T follicular helper cell (primary cell): Measurements from ENCODE around the gene FBN2.
"Not testable (repeated sequence)": the region's sequence is repeated elsewhere in the genome, so short reads cannot be mapped to it uniquely, and the experiment has no call there.

Experiments used
- DNase-seq: peaks from one replicate; pipeline ENCODE4 v3.0.0-alpha.2; 2020; ENCODE audit warnings: low read depth

FBN2 gene

GRCh38 chr5:128424646-128425045 lies 113.4 kb downstream of the FBN2 start:
- DNase-seq, result no peak

- DNase-seq, result no peak
Measured at GRCh38 chr5:128422612-128423011, 115.4 kb downstream of the FBN2 start.

DNA sequence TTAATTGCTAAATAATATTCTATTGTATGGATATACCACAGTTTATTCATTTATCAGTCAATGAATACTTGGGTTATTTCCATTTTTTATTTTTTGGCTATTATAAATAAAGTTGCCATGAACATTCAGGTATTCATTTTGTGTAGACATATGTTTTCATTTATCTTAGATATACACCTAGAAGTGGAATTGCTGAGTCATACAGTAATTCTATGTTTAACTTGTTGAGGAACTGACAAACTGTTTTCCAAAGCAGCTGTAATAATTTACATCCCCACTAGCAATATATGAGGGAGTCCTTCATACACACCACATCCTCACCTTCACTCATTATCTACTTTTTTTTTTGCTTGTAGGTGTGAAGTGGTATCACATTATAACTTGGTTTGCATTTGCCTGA lies 123.6 kb downstream of the FBN2 start:
- no peak for DNase-seq

DNA sequence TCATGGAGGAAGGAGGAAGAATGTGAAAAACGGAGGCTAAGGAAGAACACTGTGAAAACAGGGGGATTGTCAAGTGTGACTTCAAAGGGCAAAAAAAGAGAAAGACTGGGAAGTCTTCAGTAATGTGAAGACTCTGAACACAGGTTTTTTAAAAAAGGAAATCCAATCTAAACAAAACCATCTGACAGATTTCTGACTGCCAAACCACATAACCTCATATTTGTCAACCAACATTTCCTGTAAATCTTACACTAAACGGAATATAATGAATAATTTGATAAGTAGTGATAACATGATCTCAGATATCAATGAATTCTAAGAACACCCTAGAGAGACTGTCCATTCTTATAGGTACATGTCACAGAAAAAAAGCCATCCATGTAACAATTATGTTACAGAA lies 124.7 kb downstream of the FBN2 start:
- no peak for DNase-seq

DNA sequence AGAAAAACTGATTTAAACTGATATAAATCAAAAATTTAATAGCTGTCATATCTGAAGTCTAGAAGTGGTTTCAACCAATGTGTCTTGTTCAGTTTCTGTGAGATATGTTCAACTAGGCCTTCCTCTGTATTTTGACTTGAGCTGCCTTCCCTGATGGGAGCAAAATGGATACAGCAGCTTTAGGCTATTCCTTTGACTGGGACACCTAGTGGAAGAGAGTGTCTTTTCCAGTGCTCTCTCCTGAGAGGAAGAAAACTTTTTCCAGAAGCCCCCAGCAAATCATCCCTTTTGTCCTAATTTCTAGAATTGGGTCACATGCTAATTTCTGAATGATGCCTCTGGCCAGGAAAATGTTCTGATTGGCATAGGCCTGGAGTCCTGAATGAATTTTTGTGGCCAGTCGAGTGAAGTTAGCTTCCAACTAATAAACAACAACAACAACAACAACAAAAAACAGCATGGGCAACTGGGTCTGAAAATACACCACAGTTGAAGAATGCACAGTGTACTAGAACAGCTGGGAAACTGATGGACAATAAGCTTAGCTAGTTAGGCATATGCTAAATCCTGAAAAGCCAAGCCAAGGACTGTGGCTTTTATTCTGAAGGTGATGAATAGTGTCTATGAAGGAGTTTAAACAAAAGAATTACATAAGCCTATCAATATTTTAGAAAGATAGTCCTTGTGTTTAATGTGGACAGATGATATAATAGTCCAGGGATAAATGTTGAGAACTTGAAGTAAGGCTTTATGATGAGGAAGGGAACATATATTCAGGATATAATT lies 125.7 kb downstream of the FBN2 start:
- no peak for DNase-seq

GRCh38 chr5:128409166-128409800 lies 128.8 kb downstream of the FBN2 start:
- no peak for DNase-seq

DNA sequence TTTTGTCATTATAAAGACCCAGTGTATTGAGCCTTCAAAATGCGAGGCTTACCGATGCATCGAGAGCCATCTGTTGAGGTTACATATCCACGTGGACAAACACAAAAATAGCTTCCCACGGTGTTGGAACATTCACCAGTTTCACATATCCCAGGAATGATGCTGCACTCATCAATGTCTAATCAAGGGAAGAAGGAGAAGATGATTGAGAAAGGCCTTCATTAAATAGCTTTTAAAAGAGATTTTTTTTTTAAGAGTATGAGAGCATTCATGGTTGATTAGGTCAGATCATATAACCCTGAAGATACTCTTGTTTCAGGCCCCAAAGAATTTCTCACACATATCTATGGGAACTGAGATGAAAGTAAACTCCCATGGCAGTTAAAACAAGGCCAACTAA lies 129.4 kb downstream of the FBN2 start:
- DNase-seq, result no peak

GRCh38 chr5:128407944-128408343 lies 130.1 kb downstream of the FBN2 start:
- no peak for DNase-seq

DNA sequence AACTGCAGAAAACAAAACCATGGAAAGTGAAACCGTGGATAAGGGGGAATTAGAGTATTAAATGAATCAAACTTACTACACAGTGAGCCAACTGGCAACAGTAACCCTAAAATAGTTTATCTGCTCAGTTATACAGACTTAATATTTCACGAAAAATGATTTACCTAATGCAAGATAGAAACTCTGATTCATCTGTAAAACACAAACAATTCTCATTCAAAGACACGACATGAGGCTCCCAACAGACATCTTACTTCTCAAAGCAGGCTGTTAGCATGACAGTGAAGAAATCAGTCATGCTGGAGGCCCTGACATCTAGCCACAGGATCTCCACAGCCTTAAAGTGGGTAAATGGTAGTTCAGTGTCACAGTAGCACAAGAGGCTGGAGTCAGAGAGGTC lies 131.2 kb downstream of the FBN2 start:
- no peak for DNase-seq

DNA sequence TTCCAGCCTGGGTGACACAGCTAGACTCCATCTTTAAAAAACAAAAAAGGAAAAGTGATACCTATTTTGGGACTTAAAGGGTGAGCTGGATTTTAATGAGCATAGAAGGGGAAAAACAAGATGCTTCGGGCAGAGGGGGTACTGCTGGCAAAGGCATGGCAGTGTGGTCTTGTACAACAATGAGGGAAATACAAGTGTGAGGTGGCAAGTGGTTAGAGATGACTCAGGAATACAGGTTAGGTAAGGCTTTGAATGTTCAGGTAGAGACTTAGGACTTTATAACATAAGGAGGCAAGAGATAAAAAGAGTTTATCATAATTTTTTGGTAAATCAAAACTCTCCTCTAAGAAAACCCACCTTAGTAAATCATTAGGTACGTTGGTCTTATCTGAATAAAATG lies 132.9 kb downstream of the FBN2 start:
- DNase-seq, result no peak

DNA sequence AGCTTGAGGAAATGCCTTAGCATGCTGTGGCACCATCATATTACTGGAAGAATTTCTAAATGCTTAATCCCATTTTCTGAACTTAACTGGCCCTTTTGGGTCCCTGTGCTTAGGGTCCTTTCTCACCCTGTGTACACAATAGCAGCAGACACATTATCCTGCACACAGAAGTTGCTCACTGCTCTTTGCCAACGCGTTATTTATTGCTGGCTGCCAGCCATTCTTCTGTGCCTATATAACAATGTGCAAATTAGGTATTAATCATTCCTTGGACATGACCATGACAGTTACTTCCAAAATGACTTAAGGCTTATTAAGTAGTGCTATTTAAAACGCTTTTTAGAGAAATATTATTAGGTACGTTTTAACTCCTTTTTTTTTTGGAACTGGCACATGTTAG lies 134.7 kb downstream of the FBN2 start:
- no peak for DNase-seq

DNA sequence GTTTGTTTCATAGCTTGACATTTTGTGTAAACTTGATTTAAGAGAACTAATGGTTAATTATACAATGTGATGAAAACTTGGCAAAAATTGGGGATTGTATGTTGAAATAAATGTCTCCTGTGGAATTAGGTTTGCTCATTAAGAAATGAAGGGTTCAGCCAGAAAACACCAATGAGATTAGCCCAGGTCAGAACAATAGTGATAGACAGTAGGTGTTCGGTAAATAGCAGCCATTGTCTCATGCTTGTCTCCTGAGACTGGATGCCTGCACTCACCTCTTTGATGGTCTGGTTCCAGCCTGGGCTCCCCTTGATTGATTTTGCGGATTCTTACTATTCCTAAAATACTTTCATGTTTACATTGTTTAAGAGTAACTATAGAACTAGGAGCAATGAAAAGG lies 135.5 kb downstream of the FBN2 start:
- no peak for DNase-seq

GRCh38 chr5:128400766-128401165 lies 137.3 kb downstream of the FBN2 start:
- not testable (repeated sequence) for DNase-seq

- no peak for DNase-seq
Measured at GRCh38 chr5:128399111-128399510, 138.9 kb downstream of the FBN2 start.

DNA sequence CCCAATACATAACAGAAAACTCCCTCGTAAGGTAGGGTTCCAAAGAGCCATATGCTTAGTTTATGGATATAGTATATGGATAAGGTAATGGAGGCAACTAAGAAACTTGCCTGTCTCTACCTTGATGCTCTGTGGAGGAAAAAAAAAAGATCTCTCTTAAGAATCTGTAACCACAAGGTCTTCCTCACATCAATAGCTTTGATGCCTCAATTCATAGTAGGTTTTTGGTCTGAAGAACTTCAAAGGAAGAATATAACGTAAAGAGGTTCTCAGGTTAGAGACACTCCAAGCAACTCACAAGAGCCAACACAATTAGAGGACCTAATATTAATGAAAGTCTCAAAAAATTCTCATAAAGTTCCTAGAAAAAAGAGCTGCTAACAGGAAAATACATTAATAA lies 140.2 kb downstream of the FBN2 start:
- no peak for DNase-seq

DNA sequence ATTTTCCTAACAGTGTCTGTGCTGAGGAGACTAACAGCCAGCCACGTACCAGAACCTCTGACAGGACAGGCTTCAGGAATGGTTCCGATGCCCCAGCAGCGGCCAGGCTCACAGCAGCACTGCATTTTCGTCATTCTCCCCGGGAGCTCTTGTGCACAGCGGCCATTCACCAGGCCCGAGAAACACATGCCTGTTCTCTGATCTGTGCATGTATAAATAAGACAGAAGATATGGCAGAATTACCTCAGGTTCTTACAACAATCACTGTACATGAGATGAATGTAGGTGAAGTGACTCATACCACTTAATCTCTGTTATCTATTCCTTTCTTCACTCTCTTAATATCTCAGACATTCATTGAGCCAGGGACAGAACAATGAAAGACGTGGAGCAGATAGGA lies 143.0 kb downstream of the FBN2 start:
- no peak for DNase-seq

DNA sequence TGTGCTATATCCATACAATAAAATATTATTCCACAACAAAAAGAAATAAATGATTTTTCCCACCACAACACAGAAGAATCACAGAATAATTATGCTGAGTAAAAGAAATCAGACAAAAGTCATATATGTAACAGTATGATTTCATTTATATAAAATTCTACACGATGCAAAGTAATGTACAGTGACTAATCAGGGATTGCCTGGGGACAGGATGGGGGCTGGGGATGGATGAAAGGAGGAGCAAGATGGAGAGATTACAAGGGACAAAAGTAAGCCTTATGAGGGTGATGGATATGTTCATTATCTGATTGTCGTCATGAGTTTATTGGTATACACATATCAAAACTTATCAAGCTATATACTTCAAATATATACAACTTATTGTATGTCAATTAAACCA lies 154.0 kb downstream of the FBN2 start:
- no peak for DNase-seq

DNA sequence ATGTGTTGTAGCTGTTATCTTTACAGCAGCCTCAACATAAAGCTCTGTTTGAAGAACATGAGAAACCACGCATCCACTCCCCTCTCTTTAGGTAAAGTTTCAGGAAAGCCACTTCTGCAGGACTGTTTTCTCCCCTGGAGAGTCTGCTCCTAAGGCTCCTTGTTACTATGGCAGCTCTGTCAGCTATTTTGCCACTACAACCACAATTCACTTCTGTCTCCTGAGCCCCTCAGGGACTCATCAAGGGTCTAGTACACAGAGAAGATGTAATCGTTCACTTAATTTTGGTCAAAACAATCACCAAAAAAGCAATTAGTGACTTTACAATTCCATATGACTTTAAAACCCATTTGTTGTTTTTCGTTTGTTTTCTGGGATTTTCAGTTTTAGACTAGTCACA lies 157.7 kb downstream of the FBN2 start:
- DNase-seq, result no peak

- no peak for DNase-seq
Measured at GRCh38 chr5:128378632-128379031, 159.4 kb downstream of the FBN2 start.

GRCh38 chr5:128378196-128378595 lies 159.8 kb downstream of the FBN2 start:
- no peak for DNase-seq

- DNase-seq, result no peak
Measured at GRCh38 chr5:128376577-128376976, 161.5 kb downstream of the FBN2 start.

DNA sequence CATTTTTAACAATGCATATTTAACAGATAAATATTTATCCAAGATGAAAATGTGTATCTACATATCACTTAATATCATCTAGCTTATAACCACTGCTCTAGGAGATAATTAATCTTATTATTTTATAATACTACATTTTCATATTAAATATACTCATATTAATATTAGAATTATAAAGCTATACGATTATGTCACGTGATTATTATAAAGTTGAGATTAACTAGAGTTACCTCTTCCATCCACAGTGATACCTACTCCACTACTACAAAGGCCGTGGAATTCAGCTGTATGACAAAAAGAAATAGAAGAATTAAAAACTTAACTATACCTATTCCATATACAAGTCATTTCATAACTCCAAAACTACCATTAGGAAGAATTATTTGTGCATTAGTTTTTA lies 171.9 kb downstream of the FBN2 start:
- no peak for DNase-seq

DNA sequence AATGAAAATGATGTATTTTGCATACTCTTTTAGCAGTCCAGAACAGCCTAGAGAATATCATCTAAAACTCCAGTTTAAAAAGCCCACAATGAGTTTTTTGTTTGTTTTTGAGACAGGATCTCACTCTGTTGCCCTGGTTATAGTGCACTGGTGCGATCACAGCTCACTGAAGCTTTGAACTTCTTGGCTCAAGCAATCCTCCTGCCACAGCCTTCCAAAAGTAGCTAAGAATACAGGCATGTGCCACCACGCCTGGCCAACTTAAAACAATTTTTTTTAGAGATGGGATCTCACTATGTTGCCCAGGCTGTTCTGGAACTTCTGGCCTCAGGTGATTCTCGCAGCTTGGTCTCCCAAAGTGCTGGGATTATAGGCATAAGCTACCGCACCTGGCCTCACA lies 175.7 kb downstream of the FBN2 start:
- no peak for DNase-seq

- no peak for DNase-seq
Measured at GRCh38 chr5:128358826-128359225, 179.2 kb downstream of the FBN2 start.
